H9 (cell line): ENCODE data around the gene THEM5. TPM values are rescaled to one million over a fixed set of nuclear protein-coding genes. Genes with fewer than 3 reads are reported as not detected.

Source experiments
- DNase-seq: peaks from one replicate; pipeline ENCODE4 v3.0.0-alpha.2; 2017
- H2AFZ ChIP-seq: one replicate; pipeline ENCODE4 v1.6.1; 2013; ENCODE audit warnings: mild to moderate bottlenecking, low read length, control low read depth, moderate library complexity
- H2AK5ac ChIP-seq: 2 replicates; pipeline ENCODE4 v1.6.1; 2013; ENCODE audit warnings: low read length, control low read depth, mixed read lengths; ENCODE audit not compliant: insufficient read length
- H2BK120ac ChIP-seq: one replicate; pipeline ENCODE4 v1.6.1; 2013; ENCODE audit warnings: low read depth, mild to moderate bottlenecking, low read length, control low read depth, inconsistent platforms; ENCODE audit not compliant: poor library complexity, severe bottlenecking
- H2BK12ac ChIP-seq: 2 replicates; pipeline ENCODE4 v1.6.1; 2013; ENCODE audit warnings: low read length, control low read depth, mixed read lengths, low read depth; ENCODE audit not compliant: insufficient read length
- H2BK15ac ChIP-seq: 2 replicates; pipeline ENCODE4 v1.6.1; 2013; ENCODE audit warnings: low read depth, low read length, control low read depth
- H2BK20ac ChIP-seq: one replicate; pipeline ENCODE4 v1.6.1; 2013; ENCODE audit warnings: low read depth, mild to moderate bottlenecking, low read length, control low read depth, inconsistent platforms; ENCODE audit not compliant: poor library complexity, severe bottlenecking
- H2BK5ac ChIP-seq: 2 replicates; pipeline ENCODE4 v1.6.1; 2013; ENCODE audit warnings: low read length, control low read depth, mixed read lengths; ENCODE audit not compliant: insufficient read length
- H3K14ac ChIP-seq: 2 replicates; pipeline ENCODE4 v1.6.1; 2013; ENCODE audit warnings: low read length, control low read depth; ENCODE audit not compliant: insufficient read depth
- H3K18ac ChIP-seq: 2 replicates; pipeline ENCODE4 v1.6.1; 2013; ENCODE audit warnings: low read depth, mild to moderate bottlenecking, mixed read lengths, low read length, control low read depth; ENCODE audit not compliant: insufficient read length
- H3K23ac ChIP-seq: 2 replicates; pipeline ENCODE4 v1.6.1; 2013; ENCODE audit warnings: low read length, control low read depth, mixed read lengths, low read depth; ENCODE audit not compliant: insufficient read length
- H3K23me2 ChIP-seq: 2 replicates; pipeline ENCODE4 v1.6.1; 2013; ENCODE audit warnings: low read depth, mild to moderate bottlenecking, mixed read lengths, low read length, control low read depth; ENCODE audit not compliant: insufficient read length, poor library complexity, severe bottlenecking
- H3K27ac ChIP-seq: 2 replicates; pipeline ENCODE4 v1.5.1; 2013; ENCODE audit warnings: low read length, control low read depth, mixed read lengths, low read depth; ENCODE audit not compliant: insufficient read length
- H3K27me3 ChIP-seq: 2 replicates; pipeline ENCODE4 v1.6.1; 2013; ENCODE audit warnings: low read length, control low read depth, inconsistent platforms; ENCODE audit not compliant: insufficient read depth
- H3K4ac ChIP-seq: 2 replicates; pipeline ENCODE4 v1.6.1; 2013; ENCODE audit warnings: low read depth, mild to moderate bottlenecking, control low read depth, inconsistent platforms, low read length, moderate library complexity
- H3K4me1 ChIP-seq: 2 replicates; pipeline ENCODE4 v1.6.1; 2013; ENCODE audit warnings: low read length, control low read depth, inconsistent platforms; ENCODE audit not compliant: insufficient read depth
- H3K4me2 ChIP-seq: 2 replicates; pipeline ENCODE4 v1.6.1; 2013; ENCODE audit warnings: low read length, control low read depth, mixed read lengths; ENCODE audit not compliant: insufficient read length, insufficient read depth
- H3K56ac ChIP-seq: 2 replicates; pipeline ENCODE4 v1.6.1; 2013; ENCODE audit warnings: low read depth, mild to moderate bottlenecking, mixed read lengths, low read length, control low read depth; ENCODE audit not compliant: insufficient read length
- H3K79me1 ChIP-seq: 2 replicates; pipeline ENCODE4 v1.6.1; 2013; ENCODE audit warnings: low read depth, mild to moderate bottlenecking, moderate library complexity, low read length, control low read depth, inconsistent platforms; ENCODE audit not compliant: insufficient read depth, poor library complexity, severe bottlenecking
- H3K79me2 ChIP-seq: 2 replicates; pipeline ENCODE4 v1.6.1; 2013; ENCODE audit warnings: low read length, control low read depth, inconsistent platforms; ENCODE audit not compliant: insufficient read depth
- H3K9ac ChIP-seq: 2 replicates; pipeline ENCODE4 v1.6.1; 2013; ENCODE audit warnings: low read length, control low read depth, mixed read lengths; ENCODE audit not compliant: insufficient read length; ENCODE audit errors: extremely low read depth
- H3K9me3 ChIP-seq: one replicate; pipeline ENCODE4 v1.6.1; 2013; ENCODE audit warnings: low read depth, low read length, inconsistent platforms; ENCODE audit not compliant: control insufficient read depth
- H3T11ph ChIP-seq: one replicate; pipeline ENCODE4 v1.6.1; 2013; ENCODE audit warnings: mild to moderate bottlenecking, low read length, control low read depth, inconsistent platforms
- H4K20me1 ChIP-seq: one replicate; pipeline ENCODE4 v1.6.1; 2013; ENCODE audit not compliant: control insufficient read depth, insufficient read length, insufficient read depth
- H4K5ac ChIP-seq: 2 replicates; pipeline ENCODE4 v1.6.1; 2013; ENCODE audit warnings: low read depth, mild to moderate bottlenecking, mixed read lengths, low read length, control low read depth; ENCODE audit not compliant: insufficient read length
- H4K8ac ChIP-seq: replicated peaks from 2 replicates; pipeline ENCODE4 v1.6.1; 2013; ENCODE audit warnings: low read length, control low read depth, mixed read lengths, low read depth; ENCODE audit not compliant: insufficient read length
- H4K91ac ChIP-seq: 2 replicates; pipeline ENCODE4 v1.6.1; 2013; ENCODE audit warnings: low read depth, mild to moderate bottlenecking, moderate library complexity, mixed read lengths, low read length, control low read depth; ENCODE audit not compliant: insufficient read length
- H3K27ac Mint-ChIP-seq, 3 experiments: 2 replicates in 2 of 3; 3 replicates in 1 of 3; pipeline ENCODE4 v1.8.0; 2020 to 2021; ENCODE audit warnings: mixed read lengths in 3 of 3, mild to moderate bottlenecking in 1 of 3, moderate library complexity in 1 of 3
- H3K27me3 Mint-ChIP-seq: 2 replicates; pipeline ENCODE4 v1.8.0; 2021; ENCODE audit warnings: low read depth, mild to moderate bottlenecking, moderate library complexity, mixed read lengths
- H3K36me3 Mint-ChIP-seq, 3 experiments: 2 replicates in 2 of 3; 3 replicates in 1 of 3; pipeline ENCODE4 v1.8.0; 2020 to 2021; ENCODE audit warnings: low read depth in 3 of 3, mixed read lengths in 3 of 3; ENCODE audit not compliant: insufficient read depth in 1 of 3
- H3K4me1 Mint-ChIP-seq, 2 experiments: 2 replicates each; pipeline ENCODE4 v1.8.0; 2020; ENCODE audit warnings: mixed read lengths in 2 of 2
- H3K4me3 Mint-ChIP-seq, 2 experiments: 2 replicates in 1 of 2; 3 replicates in 1 of 2; pipeline ENCODE4 v1.8.0; 2020 to 2021; ENCODE audit warnings: mild to moderate bottlenecking in 2 of 2, mixed read lengths in 2 of 2, moderate library complexity in 1 of 2
- H3K9me3 Mint-ChIP-seq, 2 experiments: 2 replicates in 1 of 2; 3 replicates in 1 of 2; pipeline ENCODE4 v1.8.0; 2020; ENCODE audit warnings: mild to moderate bottlenecking in 2 of 2, mixed read lengths in 2 of 2, moderate library complexity in 1 of 2
- WGBS: extraction: QIAGEN DNeasy Blood & Tissue Kit; methylation state at CpG from one replicate; pipeline ENCODE4 v1.1.7; 2013; ENCODE audit warnings: missing lambda C conversion rate, low lambda C conversion rate, mixed read lengths; ENCODE audit not compliant: insufficient read length; ENCODE audit errors: extremely low coverage; 5-methylcytosine and 5-hydroxymethylcytosine counted together
- total RNA-seq: library from RNA; stranded (reverse); gene quantifications from 2 replicates; pipeline ENCODE4 v1.2.1, GENCODE V29; 2021
- TF ChIP-seq, protein P1 (sequence below): fragments of 200-600 bp; sonication (generic); conservative IDR thresholded peaks from 3 replicates; pipeline ENCODE4 v1.8.0; 2021; ENCODE audit warnings: antibody characterized with exemption, mild to moderate bottlenecking

THEM5 gene
- total RNA-seq, 1 experiment from 2014 or later: not detected

DNA sequence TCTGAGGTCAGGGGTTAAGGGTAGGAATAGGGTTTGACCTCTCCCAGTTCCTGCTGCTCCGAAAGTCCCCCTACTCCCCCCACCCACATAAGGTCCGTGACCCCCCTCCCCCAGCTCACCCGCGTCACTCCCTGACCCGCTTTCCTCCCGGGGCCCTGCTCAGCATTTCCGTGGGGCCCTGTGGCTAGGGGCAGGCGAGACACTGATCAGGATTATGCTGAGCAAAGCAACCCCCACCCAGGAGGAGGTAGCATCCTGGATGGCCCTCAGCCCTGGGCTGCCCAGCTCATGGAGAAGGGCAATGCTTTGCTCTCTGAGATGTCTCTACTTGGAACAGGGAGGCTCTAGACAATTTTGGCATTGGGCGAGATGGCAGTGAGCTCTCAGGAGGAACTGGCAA lies 25.7 kb downstream of the THEM5 start:
- H3K4me1 ChIP-seq: peaks cover 16% of the 10 kb centered on the region; the same call in 1 of the 2 replicates
- no peak overlapping the region for H4K91ac ChIP-seq
- no peak overlapping the region for H2AK5ac ChIP-seq
- H4K8ac ChIP-seq: no peak overlapping the region
- no peak overlapping the region for H3K4ac ChIP-seq
- no peak for DNase-seq
- peaks cover 3% of the 10 kb centered on the region for H3K27me3 Mint-ChIP-seq
- H3K14ac ChIP-seq: no peak overlapping the region; the same call in 1 of the 2 replicates
- H2BK20ac ChIP-seq: no peak overlapping the region
- TF ChIP-seq, protein P1, sequence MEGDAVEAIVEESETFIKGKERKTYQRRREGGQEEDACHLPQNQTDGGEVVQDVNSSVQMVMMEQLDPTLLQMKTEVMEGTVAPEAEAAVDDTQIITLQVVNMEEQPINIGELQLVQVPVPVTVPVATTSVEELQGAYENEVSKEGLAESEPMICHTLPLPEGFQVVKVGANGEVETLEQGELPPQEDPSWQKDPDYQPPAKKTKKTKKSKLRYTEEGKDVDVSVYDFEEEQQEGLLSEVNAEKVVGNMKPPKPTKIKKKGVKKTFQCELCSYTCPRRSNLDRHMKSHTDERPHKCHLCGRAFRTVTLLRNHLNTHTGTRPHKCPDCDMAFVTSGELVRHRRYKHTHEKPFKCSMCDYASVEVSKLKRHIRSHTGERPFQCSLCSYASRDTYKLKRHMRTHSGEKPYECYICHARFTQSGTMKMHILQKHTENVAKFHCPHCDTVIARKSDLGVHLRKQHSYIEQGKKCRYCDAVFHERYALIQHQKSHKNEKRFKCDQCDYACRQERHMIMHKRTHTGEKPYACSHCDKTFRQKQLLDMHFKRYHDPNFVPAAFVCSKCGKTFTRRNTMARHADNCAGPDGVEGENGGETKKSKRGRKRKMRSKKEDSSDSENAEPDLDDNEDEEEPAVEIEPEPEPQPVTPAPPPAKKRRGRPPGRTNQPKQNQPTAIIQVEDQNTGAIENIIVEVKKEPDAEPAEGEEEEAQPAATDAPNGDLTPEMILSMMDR: no peak
- no peak overlapping the region for H3K23ac ChIP-seq
- H3K4me1 Mint-ChIP-seq: peaks cover 39 to 47% of the 10 kb centered on the region in 2 experiments
- H3K9ac ChIP-seq: no peak overlapping the region
- H3K27ac Mint-ChIP-seq: no peak overlapping the region; a peak in 1 of 7 replicates
- H2BK12ac ChIP-seq: no peak overlapping the region
- H3K9me3 Mint-ChIP-seq: no peaks in the 10 kb centered on the region
- no peak overlapping the region for H3T11ph ChIP-seq
- H2AFZ ChIP-seq: no peak overlapping the region
- H3K4me3 Mint-ChIP-seq: no peak overlapping the region; a peak in 1 of 5 replicates
- no peaks in the 10 kb centered on the region for H4K20me1 ChIP-seq
- no peak overlapping the region for H3K56ac ChIP-seq
- H3K4me2 ChIP-seq: no peak overlapping the region
- no peak overlapping the region for H3K18ac ChIP-seq
- no peak overlapping the region for H2BK5ac ChIP-seq
- no peaks in the 10 kb centered on the region for H3K27me3 ChIP-seq
- no peaks in the 10 kb centered on the region for H3K36me3 Mint-ChIP-seq
- no CpG with 5 or more reads among the region's 9 CpGs for WGBS
- no peak overlapping the region for H2BK120ac ChIP-seq
- H3K79me1 ChIP-seq: no peaks in the 10 kb centered on the region
- no peak overlapping the region for H4K5ac ChIP-seq
- H3K9me3 ChIP-seq: no peaks in the 10 kb centered on the region
- no peak overlapping the region for H2BK15ac ChIP-seq
- no peaks in the 10 kb centered on the region for H3K79me2 ChIP-seq
- H3K23me2 ChIP-seq: no peaks in the 10 kb centered on the region
- no peak overlapping the region for H3K27ac ChIP-seq
